Inflammatory macrophage treated with lipopolysaccharide for 1 hour (primary cell): ENCODE results near the gene CCDC179.
A peak's percentile ranks its signal among the peaks of the same experiment; 100 is the strongest.

Experiments used
- DNase-seq, 2 donors: peaks; one replicate each; pipeline ENCODE4 v3.0.0-alpha.2; 2020 to 2022

Gene CCDC179

DNA sequence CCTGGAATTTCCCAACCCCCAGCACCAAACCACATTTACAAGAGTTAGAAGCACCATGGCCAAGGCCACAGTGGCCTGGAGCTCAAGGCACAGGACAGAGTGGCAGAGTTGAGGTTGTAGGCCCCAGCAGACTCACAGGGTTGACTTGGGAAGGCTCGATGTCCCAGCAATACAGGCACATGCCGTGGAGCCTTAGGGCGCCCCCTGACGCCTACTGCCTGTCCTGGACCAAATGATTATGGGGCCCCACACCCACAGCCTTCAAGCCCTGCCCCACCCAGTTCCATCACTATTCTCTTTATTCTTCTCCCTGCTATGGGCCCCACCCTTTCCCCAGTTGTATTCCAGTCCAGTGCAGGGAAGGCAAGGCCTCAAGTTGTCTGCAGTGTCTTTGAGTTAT lies at the start of gene CCDC179:
TSS of gene CCDC179 (minus strand) at position 234 of the 400 bp plus-strand sequence. CDS start at position 181, 53 bp downstream.
- DNase-seq, result no peak

DNA sequence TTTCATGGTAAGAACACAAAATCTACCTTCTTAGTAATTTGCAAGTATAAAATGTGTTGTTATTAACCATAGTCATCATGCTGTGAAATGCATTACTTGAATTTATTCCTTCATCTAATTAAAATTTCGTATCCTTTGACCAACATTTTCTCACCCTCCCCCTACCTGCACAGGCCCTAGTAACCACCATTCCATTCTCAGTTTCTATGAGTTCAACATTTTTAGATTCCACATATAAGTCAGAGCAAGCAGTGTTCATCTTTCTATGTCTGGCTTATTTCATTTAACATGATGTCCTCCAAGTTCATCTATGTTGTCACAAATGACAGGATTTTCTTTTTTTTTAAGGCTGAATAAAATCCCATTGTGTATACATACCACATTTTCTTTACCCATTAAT lies 43.5 kb upstream of the CCDC179 start:
- DNase-seq, result no peak

DNA sequence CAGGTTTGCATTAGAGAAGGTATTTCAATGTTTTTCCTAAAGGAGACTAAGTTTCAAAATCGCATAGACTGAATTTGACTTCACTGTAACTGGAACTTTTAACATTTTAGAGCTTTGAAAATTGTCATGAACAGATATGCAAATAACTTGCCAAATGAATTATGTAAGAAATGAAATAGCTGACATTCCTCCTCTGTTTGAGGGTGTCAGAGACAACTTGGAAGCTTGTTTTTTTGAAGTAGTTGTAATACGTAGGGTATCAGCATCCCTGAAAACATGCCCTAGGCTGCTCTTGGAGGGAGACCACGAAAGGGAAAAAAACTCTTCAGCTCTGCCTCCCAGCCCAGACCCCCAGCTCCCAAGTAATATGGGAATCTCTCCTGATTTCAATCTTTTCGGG lies 41.3 kb upstream of the CCDC179 start:
- DNase-seq, result no peak

DNA sequence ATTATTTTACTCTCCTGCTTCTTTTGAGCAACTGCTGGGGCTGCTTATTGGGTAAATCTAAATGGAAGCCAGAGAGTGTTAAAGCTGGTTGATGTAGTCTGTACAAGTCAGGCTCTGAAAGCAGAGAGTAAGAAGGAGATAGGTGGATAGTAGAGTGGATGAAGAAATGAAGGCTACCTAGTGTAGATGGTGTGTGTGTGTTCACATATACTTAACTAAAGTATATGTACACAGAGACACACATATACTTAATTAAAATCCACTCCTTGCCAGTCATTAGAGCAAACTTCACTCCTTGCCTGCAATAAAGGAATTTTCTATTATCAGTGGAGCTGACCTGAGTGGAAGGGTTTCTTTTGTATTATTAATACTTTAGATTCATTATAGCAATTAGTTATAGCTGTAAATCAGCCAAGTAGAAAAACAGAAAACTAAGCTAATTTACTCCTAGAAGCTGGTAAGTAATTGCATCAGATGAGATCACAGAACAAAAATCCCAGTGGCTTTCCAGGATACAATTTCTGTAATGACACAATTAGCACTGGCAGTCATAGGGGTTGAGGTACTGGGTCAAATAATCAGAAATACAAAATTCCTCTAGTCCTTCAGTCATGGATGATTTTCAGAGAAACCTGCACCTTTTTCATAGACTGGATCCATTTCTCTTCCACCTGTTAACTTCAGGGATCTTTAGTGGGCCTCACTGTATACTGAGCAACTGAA lies 40.7 kb upstream of the CCDC179 start:
- DNase-seq, result no peak

DNA sequence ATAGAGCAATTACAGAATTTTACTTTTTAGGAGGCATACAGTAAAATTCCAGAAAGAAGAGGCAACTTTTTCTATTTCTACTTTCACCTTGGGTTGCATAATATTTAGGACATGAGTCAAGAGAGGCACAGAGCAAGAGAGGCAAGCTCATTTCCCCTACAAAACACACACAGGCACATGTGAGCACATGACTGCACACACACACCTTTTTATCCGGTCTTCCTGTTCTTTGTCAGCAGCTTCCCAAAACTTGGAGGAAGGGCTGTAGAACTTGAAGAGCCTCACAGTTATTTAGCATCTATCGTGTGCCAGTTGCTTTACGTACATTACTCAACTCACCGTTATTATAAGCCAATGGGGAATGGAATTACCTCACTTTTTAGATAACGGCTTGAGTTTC lies 37.8 kb upstream of the CCDC179 start:
- no peak for DNase-seq

DNA sequence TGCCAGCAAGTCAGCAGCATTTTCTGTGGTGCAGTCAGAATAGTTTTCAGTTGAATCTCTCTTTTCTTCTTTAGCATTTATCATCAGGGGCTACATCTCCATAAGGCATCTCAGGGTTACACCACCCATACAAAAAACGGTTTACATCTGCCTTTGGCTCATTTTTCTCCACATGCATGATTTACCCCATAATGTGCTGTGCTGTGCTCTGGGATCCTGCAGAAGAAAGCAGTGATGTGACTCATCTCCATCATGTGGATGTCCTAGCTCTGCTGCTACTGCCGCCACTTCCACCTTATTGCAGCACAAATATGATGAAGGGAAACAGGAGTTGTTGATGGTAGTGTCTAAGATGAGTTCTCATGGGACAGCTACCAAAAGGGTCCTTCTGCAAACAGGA lies 30.0 kb upstream of the CCDC179 start:
- DNase-seq, result no peak

DNA sequence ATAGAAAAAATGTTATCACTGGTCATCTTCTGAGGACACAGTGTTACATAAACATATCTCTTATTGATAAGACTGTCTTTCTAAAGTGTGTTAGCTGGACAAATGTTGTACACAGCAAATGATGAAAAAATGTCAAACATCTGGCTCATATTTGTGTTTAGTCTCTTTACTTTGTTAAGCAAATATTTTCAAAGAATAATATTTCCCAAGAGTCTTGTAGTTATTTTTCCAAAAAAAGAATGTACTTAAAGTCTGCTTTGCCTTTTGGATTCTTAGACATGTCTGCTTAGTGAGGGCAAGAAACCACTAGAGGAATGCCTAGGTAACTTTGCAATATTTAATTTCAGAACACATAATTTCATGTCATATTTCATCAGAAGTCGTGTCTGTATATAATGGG lies 23.9 kb upstream of the CCDC179 start:
- DNase-seq, result no peak

DNA sequence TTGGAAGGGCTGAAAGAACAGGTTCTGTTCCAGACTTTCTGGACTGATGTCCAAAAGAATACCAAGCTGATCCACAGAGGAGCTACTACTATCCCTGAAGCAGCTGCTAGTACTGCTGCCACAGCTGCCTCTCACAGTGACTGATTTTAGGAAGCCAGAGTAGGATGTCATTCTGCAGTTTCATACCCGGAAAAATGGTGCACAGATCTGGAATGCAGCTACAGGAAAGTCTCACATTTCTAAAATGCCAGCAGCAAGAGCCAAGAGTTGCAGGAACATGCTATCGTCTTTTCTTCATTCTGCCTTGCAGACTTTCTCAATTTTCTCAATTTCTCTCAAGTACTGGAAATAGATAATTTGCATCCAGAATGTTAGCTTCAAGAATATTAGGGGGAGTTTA lies 19.4 kb upstream of the CCDC179 start:
- no peak for DNase-seq

DNA sequence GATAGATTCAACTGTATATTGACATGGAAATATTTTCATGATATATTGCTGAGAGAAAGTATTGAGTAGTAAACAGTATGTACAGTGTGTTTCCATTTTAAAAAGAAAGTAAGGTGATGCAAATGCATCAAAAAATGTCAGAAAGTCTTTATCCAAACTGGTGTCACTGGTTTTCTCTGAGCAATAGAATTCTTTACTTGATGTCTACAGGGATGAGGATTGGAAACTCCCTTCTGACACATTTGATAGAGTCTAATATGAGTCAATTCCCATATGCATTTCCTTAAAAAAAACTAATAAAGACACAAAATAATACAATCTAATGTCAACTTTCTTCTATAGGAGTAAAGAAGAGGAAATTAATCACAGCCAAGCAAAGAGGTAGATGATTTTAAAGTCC lies 18.3 kb upstream of the CCDC179 start:
- no peak for DNase-seq

DNA sequence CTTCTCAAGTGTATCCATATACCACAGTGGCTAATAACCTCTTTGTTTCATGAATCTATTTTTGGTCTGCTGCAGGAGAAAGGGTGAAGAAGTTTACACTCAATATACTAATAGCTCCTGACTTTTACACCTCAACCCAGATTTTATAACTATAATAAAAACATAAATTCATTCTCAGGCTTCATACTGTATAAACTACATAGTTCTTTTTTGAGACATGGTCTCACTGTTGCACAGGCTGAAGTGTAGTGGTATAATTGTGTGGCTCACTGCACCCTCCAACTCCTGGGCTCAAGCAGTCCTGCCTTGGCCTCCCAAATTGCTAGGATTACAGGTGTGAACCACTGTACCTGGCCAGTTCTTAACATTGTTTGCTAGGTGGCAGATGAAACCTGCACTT lies 17.8 kb upstream of the CCDC179 start:
- DNase-seq, result no peak

DNA sequence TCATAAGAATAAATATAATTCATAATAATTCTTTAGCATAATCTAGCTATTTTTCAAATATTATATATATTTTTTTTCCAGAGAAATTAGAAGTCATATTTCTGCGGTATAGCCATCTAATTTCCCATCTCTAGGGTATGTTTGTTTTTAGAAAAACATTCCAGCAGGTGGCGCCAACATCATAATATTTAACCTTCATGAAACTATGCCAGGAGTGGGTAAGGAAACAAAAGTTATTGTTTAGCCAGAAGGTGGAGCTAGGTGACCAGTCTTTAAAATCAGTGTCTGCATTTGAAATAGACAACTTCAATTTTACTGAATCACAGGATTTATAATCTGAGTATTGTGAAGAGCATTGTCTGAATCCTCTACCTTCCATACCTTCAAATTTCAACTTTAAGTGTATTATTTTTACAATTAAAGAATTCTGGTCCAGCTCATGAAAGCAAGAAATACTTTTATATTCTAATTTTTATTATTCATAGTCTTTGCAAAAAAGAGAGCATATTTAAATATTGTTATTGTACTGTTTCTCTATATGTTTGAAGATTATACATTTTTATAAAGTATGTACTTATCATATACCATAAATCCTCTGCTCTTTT lies 15.7 kb upstream of the CCDC179 start:
- DNase-seq, result peak; percentile 59 to 93

DNA sequence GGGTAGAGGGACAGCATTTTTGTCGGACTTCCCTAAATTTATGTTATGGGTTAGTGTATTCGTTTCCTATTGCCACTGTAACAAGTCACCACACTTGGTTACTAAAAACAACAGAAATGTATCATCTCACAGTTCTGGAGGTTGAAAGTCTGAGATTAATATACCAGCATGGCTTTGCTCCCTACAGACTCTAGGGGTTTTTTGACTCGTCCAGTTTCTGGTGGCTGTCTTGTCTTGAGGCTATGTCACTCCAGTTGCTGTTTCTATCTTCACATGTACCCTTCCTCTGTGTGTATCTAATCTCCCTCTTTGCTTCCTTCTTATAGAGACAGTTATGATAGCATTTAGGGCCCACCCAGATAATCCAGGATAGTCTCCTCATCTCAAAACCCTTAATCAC lies 9.1 kb upstream of the CCDC179 start:
- DNase-seq, result no peak

DNA sequence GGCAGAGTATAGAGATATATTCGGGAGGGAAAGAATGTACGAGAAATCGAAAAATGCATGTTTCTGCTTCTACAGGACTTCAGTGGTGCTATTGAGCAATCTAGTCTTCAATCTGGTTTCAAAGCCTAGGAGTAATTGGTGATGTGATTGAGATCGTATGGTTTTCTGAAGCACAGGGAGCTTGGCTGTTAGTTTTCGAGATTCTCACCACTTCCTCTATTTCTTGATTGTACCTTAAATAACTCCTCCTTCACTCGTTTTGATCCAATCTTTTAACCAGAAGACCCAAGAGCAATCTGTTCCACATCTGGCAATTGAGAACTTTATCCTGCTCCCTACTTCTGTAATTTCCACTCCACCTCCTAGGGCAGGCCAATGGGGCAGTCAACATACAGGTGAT lies 518 bp downstream of the CCDC179 start:
- DNase-seq, result no peak

DNA sequence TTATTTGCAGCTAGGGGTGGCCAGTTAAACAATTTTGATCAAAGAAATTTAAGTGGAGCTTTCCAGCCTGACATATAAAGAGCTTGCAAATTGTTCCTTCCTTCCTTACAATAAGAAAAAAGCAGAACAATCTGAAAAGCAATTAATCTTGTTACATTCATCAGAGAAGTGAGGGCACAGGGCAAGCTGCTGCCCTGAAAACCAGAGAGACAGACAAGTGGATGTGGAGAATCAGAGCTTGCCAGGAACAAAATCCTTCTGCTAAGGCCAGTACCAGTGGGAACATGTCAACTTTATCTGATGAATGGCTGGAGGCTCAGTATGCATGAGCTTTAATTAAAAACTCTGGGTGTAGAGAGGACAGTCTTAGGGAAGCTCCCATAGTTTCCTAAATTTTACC lies 8.8 kb downstream of the CCDC179 start:
- no peak for DNase-seq

DNA sequence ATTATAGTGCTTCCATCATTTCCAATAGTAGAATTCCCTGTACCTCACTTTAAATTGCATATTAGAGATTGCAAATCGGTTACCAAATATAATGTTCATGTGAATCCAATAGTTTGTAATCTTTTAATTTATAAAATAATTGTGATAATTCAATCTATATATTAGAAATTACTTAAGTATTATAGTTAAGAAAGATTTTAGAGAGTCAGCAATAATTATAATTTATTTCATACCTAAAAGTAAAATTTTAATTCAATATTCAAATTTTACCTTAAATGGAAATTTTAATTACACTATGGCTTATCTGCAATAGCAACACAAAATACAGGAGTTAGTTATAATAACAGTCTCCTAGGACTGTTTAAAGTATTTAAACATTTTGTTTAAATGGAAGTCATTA lies 13.5 kb downstream of the CCDC179 start:
- no peak for DNase-seq

DNA sequence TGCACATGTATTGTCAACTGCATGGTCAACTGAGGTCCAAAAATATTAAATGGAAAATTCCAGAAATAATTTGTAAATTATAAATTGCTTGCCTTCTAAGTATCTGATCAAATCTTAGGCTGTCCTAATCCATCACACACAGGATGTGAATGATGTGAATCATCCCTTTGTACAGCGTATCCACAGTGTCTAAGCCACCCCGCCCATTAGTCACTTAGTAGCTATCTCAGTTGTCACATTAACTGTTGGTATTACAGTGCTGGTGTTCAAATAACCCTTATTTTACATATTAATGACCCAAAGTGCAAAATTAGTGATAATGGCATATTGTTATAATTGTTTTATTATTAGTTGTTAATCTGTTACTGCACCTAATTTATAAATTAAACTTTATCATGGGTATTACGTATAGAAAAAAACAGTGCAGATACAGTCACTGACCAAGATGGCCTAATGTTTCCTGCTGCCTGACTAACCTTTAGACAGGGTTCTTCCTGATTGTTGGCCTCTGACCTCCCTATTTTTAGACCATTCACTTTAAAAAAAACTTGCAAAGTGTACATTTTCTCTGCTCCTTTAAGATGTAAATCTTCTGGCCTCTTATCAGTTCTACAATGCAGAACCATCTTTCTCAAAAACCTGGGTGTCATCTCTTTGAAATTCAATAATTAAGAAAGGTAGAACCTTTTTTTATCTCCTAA lies 27.8 kb downstream of the CCDC179 start:
- no peak for DNase-seq

DNA sequence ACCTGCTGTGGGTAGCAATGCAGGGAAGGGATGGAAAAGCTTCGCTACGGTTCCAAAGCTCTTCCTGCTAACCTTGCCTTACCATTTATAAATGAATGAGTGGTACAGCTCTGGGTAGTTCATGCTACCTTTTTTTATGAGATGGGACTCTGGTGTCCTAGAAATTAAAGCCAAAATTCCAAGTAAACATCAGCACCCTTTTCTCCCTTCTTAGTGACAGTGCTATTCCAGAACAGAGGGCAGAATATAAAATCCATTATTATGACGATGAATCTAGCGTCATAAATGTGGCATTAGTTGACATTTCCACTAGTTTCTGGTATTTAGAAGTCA lies 30.2 kb downstream of the CCDC179 start:
- DNase-seq, result no peak

DNA sequence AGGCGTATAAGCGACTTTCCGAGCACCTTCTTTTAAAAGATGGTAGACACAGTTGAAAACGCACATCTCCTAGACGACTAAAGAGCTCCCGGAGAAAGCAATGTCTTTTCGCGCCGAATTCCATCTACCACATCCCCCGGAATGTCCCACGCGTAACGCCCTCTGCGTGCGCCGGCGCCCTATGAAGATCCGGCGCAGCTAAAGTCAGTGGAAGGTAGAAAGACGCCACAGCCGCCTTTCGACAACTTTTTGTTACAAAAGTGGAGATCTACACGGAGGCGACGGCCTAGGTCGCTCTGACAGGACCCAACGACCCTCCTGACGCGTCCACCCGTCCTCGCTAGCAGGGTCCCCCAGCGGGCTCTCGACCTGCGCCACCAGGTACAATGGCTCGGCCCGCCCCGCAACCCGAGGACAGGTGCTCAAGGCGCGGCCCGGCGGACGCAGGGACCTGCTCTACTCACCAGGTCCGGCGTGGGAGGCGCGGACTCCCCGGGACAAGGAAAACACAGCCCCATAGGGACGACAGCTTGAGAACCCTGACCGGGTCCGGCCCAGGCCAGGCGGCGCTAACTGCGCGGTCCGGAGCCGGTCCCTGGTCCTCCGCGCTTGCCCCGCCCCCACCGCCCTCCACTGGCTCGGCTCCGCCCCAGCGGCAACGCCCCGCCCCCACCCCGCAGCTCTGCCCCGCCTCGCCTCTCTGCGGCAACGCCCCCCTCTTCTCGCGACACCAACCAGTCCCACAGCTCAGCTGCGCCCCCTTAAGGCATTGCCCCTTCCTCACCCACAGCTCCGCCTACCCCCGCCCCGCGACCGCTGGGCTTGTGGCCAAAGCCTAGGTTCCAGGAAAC lies 30.8 kb downstream of the CCDC179 start, which contains the start of gene SVIP:
TSS of gene SVIP (minus strand) at position 571 of the 851 bp plus-strand sequence. CDS start at position 518, 53 bp downstream.
- DNase-seq, result peak; percentile 80 to 91

DNA sequence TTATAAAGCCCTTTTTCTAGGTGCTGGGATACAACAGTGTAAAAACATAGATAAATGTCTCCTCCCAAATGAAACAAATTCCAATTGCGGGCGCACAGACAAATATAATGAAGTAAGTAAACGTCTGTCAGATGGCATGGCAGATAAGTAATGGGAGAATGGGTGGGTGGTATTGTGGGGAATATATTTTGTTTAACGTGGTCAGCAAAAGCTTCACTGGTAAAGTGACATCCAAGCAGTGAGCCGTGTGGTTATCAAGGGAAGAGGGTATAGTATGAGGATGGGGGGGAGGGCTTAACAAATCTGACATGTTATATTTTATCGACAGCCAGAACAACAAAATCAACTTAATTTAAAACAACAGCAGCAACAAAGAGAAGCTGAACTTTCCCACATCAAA lies 31.9 kb downstream of the CCDC179 start:
- DNase-seq, result no peak

DNA sequence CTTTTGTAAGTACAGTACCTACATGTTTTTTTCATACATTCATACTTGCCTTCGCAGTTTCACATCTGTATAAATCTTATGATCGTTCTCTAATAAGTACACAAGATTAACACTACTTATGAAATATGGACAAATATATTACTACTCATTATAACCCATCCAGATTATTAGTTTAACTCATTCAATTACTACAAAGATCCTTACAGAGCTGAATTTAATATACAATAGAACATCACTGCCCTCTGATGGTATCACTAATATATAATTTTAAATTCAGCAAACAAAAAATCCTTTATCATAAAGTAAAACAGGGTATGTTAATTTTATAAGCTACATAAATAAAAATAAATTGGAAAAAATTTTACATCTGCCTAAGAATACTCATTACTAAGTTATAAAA lies 38.1 kb downstream of the CCDC179 start:
- DNase-seq, result no peak

DNA sequence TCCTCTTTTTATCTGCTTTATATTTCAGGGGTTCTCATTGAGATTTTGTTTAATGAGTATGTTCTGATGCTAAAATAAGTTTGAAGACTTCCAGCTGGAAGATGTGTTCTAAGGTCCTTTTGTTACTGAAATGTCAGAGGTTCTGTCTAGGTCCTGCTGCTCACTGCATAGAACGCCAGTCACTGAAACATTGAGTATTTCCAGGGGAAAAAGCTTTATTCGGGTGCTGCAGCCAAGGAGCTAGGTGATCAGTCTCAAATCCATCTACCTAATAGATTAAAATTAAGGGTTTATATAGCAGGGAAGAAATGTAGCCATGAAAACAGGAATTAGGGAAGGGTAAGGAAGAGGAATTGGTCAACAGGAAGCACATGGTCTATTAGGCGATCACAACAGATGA lies 50.4 kb downstream of the CCDC179 start:
- DNase-seq, result no peak

DNA sequence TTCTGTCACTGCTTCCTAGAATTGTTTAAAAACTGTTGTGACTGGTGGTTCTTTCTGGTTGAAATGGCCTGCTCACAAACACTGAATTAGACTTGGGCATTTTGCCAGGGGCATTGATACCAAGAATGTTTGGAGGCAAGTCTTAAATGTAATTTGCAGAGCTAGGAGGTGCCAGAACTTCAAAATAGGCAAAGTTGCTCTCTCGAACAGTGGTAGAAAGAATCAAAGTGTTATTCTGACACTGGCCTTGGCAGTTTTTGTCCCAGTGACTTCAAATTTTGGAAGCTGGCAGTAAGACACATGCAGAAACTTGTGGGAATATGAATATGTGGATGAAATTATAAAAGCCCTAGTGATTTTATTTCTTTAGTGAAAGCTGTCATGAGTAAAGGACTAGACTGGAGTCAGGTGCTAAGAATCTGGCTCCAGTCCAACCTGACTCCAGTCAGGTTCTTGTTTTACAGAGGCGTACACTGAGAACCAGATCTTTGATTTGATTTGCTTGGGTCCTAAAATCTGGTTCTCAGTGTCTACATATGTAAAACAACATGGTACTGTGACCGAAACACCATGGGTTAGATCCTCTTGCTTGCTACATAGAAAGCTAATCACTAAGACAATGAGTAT lies 51.6 kb downstream of the CCDC179 start:
- DNase-seq, result no peak
